Stimulated activated CD8-positive, alpha-beta memory T cell treated with anti-CD3 and anti-CD28 coated beads, Interleukin-7, amount 100 ng/mL, for 1 hour (primary cell): ENCODE measurements around the gene TYW1.
"Not testable (repeated sequence)": the region's sequence is repeated elsewhere in the genome, so short reads cannot be mapped to it uniquely, and the experiment has no call there.

Experiments
- DNase-seq, 2 donors: peaks; one replicate each; pipeline ENCODE4 v3.0.0-alpha.2; 2020; ENCODE audit warnings: low read depth in 2 of 2

The TYW1 gene

DNA sequence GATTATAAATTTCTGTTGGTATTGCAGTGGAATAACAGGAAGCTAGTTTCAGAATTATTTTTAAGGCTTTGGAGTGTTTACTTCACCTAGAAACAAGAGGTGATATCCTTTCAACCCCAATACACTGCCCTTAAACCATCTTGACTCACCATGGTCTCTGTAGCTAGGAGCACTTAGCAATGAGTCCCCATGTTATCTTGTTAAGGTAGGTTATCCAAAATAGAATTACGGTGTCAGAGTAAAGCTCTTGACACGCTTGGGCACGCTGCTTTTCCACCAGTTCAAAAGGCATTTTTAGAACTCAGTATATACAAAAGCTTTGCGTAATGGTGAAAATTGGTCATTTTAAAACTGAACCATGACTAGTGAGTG is 46.9 kb downstream of the TYW1 start:
- not testable (repeated sequence) for DNase-seq

DNA sequence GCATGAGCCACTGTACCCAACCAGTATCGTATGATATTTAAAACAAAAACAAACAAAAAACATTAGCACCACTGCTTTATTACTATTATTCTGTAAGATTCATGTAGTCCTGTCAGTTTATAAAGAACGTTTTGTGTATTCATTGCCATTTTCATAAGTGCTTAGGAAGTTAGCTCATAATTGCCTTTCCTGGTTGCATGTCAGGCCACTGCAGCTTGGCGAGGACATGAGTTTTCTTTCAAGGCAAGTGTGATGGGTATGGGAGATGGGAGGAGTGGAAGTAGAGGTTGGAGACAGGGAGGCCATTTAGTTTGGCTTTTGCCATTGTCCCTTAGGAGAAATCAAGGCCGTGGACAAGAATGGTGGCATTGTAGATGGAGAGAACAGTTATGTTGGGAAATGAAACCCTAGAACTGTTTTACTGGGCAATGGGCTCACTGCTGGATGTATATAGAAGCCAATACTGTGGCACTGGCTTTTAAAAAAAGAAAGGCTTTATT is 48.9 kb downstream of the TYW1 start:
- DNase-seq, result no peak

DNA sequence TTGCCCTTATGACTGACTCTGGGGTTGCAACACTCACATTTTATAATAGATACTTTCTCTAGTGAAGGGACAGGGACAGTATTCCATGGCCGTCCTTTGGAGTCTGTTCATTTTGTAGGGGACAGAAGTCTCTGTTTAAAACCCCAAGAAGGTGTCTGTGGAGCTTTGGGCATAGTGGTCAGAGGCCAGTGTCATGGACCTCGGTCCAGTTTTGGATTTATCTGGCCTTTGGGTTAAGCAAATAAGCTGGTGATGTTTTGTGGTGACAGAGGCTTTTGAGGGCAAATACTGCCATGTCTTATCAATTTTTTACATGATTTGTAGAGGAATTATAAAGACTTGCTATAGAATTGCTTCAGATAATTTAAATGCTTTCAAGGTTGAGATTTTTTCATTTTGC is 50.2 kb downstream of the TYW1 start:
- not testable (repeated sequence) for DNase-seq

DNA sequence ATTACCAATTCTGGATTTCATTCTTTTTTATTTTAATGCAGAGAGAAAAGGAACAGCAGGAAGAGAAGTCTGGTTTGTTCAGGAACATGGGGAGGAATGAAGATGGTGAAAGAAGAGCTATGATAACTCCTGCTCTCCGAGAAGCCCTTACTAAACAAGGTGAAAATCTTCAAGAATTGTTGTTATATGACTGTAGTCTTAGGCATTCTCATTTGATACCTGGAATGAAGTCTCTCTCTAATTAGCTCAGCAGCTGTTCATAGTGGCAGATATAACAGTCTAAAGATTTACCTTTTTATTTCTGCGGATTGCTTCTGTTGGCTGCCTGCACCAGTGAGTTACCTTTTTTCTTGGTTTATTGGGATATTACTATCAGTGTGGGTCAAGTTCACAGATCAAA is 53.3 kb downstream of the TYW1 start:
- not testable (repeated sequence) for DNase-seq

DNA sequence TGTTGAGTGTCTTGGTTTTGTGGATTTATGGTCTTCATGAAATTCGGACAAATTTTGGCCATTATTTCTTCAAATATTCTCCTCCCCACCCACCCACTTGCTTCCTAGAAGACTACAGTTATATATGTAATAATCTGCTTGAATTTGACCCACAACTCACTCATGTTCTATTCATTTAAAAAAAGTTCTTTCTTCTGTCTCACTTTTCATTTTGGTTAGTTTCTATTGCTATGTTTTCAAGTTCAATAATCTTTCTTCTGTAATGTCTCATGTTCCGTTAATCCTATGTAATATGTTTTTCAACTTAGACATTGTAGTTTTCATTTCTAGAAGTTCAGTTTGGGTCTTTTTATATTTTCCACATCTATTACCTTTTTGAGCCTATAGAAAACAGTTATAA is 55.5 kb downstream of the TYW1 start:
- DNase-seq, result not testable (repeated sequence)

DNA sequence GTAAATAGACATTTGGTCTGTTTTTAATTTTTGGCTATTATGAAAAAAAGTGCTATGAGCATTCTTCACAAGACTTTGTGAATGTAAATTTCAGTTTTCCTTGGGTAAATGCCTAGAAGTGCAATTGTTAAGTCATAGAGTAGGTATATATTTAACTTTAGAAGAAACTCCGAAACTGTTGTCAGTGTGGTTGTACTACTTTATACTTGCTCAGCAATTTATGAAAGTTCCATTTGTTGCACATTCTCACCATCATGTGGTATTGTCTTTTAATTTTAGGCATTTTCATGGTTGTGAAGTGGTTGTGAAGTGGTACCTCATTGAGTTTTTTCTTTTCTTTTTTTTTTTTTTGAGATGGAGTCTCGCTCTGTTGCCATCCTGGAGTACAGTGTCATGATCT is 60.0 kb downstream of the TYW1 start:
- no peak for DNase-seq

DNA sequence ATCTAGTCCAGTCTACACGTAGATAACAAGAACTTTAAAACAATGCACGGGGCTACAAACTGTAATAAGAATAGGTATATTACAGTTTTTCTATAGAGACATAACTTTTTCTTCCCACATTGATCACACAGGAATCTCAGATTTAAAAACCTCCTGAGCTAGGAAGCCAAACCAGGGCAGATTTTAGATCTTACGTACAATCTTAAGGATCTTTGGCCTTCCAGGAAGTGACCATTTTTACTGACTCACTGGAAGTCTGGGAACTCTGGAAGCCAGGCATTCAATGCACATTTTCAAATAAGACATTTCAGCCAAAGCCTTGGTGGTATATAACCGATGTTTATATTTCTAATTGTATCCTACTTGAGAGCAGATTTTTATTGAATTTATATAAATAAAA is 64.7 kb downstream of the TYW1 start:
- DNase-seq, result not testable (repeated sequence)

DNA sequence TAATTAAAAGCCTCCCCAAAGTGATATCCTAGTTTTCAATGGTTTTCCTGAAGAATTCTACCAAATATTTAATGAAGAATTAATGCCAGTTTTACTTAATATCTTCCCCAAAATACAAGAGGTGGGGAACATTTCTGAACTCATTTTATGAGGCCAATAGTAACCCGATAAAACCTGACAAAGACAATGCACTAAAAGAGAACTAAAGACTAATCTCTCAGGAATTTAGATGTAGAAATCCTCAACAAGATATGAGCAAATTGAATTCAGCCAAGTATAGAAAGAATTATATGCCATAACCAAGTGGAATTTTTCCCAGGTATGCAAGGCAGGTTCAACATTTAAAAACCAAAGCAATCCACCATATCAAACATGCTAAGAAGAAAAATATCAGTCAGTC is 66.2 kb downstream of the TYW1 start:
- DNase-seq, result not testable (repeated sequence)

DNA sequence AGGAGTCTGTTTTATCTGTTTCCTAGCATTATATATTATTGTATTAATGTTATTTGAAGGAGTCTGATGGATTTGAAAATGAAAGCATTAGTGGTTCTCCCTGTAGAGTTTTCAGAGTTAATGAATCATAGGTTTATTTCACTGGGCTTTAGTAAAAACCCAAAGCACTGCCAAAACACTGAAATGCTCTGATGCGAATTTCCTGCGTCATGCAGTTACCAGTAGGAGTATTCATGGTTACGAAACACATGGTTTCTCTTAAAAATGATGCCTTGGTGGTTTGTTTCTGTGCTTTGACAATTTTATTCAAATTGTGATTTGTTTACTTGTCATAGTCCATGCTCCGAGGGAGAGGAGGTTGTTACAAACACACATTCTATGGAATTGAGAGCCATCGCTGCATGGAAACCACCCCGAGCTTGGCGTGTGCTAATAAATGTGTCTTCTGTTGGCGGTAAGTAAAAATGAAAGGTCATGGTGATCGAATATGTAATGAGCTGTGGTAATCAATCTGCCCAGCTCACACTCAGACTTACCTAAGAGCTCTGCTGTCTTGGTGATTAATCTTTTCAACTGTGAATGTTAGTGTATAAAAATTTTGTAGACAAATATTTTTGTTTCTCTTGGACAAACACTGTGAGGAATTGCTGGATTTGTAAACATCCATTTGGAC is 70.5 kb downstream of the TYW1 start:
- DNase-seq, result not testable (repeated sequence)

DNA sequence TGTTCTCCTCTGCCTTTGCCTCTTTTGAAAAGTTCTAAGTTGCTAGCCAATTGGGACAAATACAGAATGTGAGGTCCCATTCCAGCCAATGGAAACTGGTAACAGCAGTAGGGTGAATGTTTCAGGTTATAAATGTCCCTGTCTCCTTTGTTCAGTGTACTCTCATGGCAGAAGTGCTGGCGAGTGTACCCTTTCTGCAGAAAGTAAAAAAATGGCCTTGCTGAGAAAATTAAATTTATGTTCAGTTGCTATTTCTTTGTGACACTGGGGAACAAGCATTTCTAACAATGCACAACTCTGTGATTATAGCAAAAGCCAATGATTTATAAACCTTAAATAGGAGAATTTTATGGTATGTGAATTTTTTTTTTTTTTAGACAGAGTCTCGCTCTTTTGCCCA is 79.5 kb downstream of the TYW1 start:
- DNase-seq, result not testable (repeated sequence)

DNA sequence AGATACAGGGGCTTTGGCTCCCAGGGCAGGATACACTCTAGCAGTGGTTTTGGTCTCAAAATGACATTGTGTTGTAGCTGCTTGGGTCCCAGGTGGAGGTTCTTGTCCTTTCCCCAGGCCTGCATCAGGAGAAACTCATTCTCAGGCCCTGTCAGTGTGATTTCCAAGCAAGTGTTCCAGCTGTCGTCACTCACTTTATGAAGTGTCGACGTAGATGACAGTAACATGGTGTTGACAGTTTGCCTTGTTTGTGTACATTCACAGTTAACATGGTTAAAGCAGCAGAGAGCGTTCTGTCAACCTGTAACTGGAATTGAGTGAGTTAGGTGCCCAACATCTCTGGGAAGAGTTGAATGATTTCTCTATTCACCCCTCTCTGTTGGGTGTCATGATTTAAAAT is 86.2 kb downstream of the TYW1 start:
- not testable (repeated sequence) for DNase-seq

DNA sequence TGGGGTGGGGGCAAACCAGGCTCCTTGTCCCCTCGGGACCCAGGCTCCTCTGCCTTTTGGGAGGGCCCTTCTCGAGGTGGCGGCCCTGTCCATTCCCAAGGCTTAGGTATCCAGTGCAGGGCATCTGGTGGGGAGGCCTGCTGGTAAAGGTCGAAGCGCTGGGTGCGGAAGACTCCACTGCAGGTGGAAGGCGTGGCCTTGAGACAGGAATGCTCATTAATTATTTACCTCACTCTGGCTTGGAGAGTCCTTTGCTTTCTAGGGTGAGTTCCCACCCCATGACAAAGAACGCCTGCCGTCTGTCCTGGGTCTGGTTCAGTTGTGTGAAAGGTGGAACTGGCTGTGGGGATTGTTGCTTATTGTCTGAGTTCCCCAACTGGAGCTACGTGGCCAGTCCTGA is 92.6 kb downstream of the TYW1 start:
- not testable (repeated sequence) for DNase-seq

DNA sequence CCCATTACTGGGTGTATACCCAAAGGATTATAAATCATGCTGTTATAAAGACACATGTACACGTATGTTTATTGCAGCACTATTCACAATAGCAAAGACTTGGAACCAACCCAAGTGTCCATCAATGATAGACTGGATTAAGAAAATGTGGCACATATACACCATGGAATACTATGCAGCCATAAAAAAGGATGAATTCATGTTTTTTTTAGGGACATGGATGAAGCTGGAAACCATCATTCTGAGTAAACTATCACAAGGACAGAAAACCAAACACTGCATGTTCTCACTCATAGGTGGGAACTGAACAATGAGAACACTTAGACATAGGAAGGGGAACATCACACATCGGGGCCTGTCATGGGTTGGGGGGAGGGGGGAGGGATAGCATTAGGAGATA is 94.4 kb downstream of the TYW1 start:
- not testable (repeated sequence) for DNase-seq

DNA sequence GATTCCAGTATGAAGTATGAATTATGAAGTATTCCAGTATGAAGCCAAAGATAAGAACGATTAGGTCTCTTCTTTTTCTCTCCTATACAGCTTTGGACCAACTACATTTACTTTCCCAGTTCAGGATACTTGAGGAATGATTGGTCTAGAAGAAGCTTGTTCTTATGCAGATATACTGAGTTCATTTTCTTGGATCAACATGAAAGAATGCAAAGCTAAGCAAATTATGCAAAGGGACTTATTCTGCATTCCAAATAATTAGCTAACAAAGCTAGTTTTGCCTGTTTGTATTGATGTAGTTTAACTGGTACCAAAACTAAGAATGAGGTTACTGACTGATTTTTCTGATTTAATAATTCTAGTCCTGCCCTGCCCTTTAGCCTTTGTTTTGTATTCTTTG is 101.4 kb downstream of the TYW1 start:
- DNase-seq, result not testable (repeated sequence)

DNA sequence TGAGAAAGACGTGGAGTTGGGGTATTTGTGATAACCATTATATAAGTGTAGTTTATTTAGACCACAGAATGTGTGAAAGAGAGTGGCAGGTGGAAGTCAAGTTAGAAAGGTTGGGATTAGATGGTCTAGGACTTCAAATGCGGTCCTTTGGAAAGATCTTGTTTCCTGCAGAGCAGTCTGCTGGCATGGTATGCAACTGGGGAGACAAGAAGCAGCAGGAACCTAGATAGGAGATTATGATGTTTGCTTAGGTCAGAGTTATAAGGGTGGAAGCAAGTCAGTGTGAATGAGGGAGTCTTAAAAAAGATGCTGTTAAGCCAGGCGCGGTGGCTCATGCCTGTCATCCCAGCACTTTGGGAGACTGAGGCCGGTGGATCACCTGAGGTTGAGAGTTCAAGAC is 102.8 kb downstream of the TYW1 start:
- DNase-seq, result not testable (repeated sequence)

DNA sequence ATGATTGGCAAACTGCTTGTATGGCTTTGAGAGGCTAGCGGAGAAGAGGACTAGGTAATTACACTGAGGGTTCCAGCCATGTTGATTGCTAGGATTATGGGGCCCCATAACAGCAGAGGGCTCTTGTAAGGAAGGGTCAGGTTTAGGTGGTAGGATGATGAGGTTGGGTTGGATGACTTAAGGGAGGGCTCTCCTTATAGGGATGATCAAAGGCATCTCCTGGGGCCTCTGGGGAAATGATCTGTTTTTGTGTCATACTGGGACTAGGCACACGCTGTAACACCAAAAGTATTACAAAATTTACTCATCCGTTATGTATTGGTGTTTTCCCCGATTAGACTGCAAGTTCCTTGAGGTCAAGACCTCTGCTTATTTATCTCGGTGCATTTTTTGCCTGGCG is 103.4 kb downstream of the TYW1 start:
- not testable (repeated sequence) for DNase-seq

DNA sequence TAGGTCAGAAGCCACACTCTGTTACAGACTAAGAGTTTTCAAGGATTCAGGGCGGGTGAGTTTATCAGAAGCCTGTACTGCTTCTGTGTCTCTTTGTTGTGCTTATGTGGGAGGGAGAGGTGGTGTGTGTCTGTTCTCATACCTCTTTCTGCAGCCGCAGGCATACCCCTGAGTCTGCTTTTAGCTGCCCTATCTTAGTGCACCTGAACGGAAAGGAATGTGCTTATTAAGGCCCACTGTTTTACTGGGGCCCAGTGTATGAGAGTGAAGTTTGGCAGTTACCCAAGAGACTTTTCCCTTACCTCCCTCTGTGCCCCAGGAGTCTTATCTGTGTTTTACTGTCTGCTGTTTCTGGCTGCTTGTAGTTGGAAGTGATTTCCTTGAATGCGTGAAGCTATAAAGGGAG is 104.3 kb downstream of the TYW1 start:
- no peak for DNase-seq

DNA sequence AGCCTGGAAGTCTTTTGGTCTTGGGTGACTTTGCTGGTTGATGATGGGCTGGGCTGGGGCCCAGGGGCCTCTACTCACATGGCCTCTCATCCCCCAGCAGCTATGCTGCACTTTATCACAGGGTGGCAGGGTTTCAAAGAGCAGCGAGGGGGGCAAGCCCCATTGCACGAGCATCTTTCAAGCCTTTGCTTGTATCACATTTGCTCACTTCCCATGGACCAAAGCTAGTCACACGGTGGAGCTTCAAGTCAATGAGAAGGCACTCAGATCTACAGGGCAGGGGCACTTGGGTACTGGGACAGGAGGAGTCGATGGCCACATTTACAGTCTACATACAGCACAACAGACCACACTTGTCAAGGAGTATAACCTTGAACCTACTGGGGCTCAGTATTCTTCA is 108.3 kb downstream of the TYW1 start:
- DNase-seq, result not testable (repeated sequence)

DNA sequence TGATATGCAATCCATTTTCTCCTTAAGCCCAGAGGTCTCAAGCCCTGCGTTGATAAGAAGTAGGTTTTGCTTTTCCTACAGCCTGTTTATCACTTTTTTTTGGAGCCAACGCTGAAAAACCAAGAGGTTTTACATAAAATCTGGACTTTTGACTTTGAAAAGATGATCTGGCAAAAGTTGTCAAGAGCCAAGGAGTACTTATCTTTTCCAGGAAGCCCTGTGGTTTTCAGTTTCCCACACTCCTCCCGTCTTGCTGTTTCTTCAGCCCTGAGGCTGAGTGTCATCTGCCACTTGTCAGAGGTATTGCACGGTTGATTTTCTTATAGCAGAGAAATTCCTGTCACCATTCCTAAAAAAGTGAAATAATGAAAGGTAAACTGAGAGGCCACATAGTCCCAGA is 108.7 kb downstream of the TYW1 start:
- DNase-seq, result no peak

DNA sequence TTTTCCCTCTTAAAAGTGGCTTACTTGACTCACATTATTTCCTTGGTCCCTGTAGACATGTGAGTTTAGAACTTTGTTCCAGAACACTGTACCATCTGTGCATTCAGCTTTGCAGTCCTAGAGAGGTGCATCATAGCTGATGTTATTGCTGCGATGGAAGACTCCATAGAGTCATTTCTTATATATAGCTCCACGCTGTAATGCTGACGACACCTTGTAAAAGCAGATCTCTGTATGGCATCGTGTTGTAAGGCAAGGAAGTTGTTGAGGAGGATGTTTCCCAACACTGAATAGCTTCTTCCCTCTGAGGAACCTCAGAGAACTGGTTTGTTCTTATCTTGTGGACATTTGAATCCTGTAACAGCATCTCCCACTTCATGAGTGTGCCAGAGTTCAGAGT is 109.6 kb downstream of the TYW1 start:
- not testable (repeated sequence) for DNase-seq

DNA sequence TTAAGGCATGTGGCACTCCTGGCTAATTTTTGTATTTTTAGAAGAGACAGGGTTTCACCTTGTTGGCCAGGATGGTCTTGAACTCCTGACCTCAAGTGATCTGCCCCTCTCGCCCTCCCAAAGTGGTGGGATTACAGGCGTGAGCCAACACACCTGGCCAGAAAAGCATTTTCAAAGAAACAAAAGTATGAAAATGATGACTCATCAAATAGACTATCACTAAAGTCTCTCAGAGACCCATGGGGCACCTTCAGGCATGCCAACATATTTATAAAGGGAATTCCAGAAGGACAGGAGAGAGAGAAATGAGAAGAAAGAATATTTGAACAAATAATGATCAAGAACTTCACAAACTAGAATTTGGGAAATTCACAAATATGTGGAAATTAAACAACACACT is 114.7 kb downstream of the TYW1 start:
- DNase-seq, result not testable (repeated sequence)

DNA sequence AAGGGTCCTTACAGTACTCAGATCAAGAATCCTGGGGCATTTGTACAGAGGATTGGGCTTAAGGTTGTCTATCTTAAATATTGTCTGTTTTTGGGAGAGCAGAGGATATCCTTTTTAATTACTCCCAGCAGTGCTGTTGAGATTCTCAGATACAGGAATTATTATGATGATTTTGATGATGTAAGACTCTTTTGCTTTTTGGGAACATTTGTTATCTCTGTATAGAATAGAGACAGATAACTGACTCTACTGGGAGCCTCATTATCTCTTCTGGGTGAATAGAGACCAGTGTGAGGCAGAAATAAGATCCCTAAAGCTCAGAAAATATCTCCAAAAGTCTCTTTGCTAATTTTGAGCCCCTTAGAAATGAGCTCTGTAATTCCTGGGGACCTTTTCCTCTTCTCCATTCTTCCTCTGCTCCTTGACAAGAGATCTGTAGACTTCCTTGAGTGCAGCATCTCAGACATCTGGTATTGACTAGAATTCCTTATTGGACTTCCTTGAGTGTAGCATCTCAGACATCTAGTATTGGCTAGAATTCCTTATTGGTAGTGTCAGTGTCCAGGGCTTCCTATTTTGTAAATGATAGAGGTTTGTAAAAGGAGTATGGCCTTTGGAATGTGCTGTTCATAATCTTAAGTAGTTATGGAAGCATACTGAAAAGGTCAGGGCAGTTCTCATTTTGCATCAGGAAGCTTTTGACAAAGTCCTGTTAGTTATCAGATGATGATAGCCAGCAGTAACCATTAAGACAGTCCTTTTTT is 118.0 kb downstream of the TYW1 start:
- not testable (repeated sequence) for DNase-seq

DNA sequence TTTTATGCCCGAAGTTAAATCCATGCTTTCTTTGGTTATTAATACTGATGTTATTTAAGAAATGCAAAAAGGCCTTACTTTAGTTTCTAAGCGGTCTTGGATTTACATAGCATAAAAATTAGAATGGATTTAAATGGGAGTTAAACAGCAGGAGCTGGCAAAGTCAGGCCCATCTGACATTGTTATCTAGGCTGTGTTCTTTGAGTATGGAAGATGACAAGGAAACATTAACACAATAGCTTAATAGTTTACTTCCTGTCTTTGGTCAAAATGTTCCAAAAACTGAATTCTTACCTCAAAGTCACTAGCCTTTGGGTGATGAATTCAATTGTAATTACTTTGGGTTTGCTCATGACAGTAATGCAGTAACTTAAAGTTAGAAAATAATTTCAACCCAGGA is 123.9 kb downstream of the TYW1 start:
- not testable (repeated sequence) for DNase-seq
